ENCODE results near the gene SLC13A2.
"Not testable (repeated sequence)": the region's sequence is repeated elsewhere in the genome, so short reads cannot be mapped to it uniquely, and the experiment has no call there.

Gene SLC13A2

DNA sequence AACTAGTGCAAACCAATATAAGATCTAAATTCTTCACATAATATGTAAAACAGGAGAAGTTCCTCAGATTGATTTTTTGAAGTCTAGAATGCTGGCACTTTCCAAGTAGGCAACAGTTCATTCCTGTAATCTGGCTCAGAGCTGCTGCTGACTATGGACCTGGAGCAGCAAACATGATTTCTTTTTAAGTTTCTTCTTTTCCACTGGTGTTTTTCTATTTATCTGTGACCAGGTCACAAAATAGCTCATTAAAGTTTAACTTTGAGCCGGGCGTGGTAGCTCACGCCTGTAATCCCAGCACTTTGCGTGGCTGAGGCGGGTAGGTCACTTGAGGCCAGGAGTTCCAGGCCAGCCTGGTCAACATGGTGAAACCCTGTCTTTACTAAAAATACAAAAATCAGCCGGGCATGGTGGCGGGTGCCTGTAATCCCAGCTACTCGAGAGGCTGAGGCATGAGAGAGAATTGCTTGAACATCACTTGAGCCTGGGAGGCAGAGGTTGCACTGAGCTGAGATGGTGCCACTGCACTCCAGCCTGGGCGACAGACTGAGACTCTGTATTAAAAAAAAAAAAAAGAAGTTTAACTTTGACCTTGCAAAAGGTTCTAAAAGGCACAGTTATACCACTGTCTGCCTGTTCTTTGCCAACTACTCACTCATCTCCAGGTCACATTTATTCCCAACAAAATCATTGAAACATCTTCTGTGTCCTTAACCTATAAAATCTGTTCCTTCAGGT, 29.4 kb upstream of the SLC13A2 start:
- Mint-ChIP-seq H3K4me1 (no peaks in the 10 kb centered on the region), H3K27ac (no peak overlapping the region), H3K36me3 (ENCODE audit: low read depth) (no peaks in the 10 kb centered on the region), H3K9me3 (peaks cover 7% of the 10 kb centered on the region), H3K4me3 (no peak overlapping the region), H3K27me3 (ENCODE audit: low read depth) (peaks cover 8% of the 10 kb centered on the region)
- TF ChIP-seq, protein P1, sequence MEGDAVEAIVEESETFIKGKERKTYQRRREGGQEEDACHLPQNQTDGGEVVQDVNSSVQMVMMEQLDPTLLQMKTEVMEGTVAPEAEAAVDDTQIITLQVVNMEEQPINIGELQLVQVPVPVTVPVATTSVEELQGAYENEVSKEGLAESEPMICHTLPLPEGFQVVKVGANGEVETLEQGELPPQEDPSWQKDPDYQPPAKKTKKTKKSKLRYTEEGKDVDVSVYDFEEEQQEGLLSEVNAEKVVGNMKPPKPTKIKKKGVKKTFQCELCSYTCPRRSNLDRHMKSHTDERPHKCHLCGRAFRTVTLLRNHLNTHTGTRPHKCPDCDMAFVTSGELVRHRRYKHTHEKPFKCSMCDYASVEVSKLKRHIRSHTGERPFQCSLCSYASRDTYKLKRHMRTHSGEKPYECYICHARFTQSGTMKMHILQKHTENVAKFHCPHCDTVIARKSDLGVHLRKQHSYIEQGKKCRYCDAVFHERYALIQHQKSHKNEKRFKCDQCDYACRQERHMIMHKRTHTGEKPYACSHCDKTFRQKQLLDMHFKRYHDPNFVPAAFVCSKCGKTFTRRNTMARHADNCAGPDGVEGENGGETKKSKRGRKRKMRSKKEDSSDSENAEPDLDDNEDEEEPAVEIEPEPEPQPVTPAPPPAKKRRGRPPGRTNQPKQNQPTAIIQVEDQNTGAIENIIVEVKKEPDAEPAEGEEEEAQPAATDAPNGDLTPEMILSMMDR (IDR thresholded peaks at IDR 0.05; ENCODE audit: unreplicated experiment in 3 of 3) = no peak

DNA sequence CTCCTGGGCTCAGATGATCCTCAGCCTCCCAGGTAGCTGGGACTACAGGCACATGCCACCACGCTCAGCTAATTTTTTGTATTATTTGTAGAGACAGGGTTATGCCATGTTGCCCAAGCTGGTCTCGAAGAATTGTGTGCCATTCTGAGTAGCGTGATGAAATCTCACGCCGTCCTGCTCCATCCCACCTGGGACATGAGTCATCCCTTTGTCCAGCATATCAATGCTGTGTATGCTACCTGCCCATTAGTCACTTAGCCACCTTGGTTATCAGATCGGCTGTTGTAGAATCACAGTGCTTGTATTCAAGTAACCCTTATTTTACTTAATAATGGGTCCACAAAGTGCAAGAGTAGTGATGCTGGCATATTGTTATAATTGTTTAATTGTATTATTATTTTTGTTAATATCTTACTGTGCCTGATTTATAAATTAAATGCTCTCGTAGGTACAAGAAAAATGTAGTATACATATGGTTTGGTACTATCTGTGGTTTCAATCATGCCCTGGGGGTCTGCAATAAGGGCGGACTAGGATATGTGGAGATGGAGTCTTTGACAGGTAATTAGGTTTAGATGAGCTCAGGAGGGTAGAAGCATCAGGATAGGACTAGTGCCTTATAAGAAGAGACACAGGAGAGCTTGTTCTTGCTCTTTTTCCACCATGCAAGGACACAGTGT, 26.6 kb upstream of the SLC13A2 start:
- Mint-ChIP-seq H3K36me3 (ENCODE audit: low read depth) (no peaks in the 10 kb centered on the region), H3K27me3 (ENCODE audit: low read depth) (peaks cover 9% of the 10 kb centered on the region), H3K4me1 (no peaks in the 10 kb centered on the region), H3K9me3 (peaks cover 15% of the 10 kb centered on the region), H3K4me3 (no peak overlapping the region), H3K27ac (no peak overlapping the region)
- TF ChIP-seq, protein P1 (IDR thresholded peaks at IDR 0.05; ENCODE audit: unreplicated experiment in 3 of 3) = no peak

DNA sequence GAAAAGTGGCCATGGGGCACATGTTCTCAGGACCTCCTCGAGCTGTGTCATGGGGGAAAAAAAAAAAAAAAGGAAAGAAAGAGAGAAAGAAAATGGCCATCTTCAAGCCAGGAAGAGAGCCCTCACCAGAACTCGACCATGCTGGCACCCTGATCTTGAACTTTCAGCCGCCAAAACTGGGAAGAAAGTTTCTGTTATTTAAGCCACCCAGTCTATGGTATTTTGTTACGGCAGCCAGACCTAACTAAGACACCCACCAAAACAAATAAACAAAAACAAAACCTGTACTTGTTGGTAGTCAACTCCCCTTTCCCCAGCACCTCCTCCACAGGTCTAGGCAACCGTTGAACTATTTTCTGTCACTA, 26.1 kb upstream of the SLC13A2 start:
- TF ChIP-seq, protein P1 (IDR thresholded peaks at IDR 0.05; ENCODE audit: unreplicated experiment in 3 of 3) = no peak
- H3K4me3 Mint-ChIP-seq = no peak overlapping the region
- H3K27ac Mint-ChIP-seq = no peak overlapping the region
- no peaks in the 10 kb centered on the region for H3K36me3 Mint-ChIP-seq (ENCODE audit: low read depth)
- H3K27me3 Mint-ChIP-seq (ENCODE audit: low read depth) = peaks cover 9% of the 10 kb centered on the region
- H3K4me1 Mint-ChIP-seq = no peaks in the 10 kb centered on the region
- H3K9me3 Mint-ChIP-seq = peaks cover 17% of the 10 kb centered on the region

DNA sequence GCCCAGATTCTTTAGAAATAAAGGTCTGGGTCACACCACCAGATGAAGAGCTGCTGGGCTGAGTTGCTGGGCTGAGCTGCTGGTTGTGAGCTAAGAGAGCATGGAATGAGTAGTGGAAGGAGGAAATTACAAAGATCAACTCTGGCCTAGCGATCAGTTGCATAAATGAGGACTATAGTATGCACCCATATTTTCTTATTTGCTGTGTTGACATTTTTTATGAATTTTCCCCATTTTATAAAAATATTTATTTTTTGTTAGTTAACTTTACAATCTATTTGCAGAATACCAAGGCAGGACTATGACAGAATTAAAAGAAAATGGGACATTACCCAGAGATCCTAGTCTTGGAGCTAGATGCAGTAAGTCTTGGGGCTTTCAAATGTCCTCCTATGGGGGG, 23.6 kb upstream of the SLC13A2 start:
- Mint-ChIP-seq H3K4me3 (no peak overlapping the region), H3K27me3 (ENCODE audit: low read depth) (peaks cover 9% of the 10 kb centered on the region), H3K4me1 (no peaks in the 10 kb centered on the region), H3K9me3 (peaks cover 23% of the 10 kb centered on the region), H3K27ac (no peak overlapping the region), H3K36me3 (ENCODE audit: low read depth) (no peaks in the 10 kb centered on the region)
- TF ChIP-seq, protein P1 (IDR thresholded peaks at IDR 0.05; ENCODE audit: unreplicated experiment in 3 of 3) = no peak

DNA sequence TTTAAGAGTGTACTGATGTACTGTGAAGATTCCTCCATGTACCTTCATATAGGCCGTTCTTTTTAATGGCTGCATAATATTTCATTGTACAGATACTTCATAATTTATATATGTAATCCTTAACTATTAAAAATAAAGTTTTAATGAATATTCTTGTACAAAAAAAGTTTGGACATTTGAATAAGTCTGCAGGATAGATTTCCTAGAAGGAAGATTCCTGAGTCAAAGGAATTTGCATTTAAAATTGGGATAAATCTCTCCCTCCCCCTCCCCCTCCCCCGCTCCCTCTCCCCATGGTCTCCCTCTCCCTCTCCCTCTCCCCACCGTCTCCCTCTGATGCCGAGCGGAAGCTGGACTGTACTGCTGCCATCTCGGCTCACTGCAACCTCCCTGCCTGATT, 15.6 kb upstream of the SLC13A2 start:
- H3K9me3 Mint-ChIP-seq = peaks cover 8% of the 10 kb centered on the region
- no peaks in the 10 kb centered on the region for H3K4me1 Mint-ChIP-seq
- H3K27me3 Mint-ChIP-seq (ENCODE audit: low read depth) = peaks cover 12% of the 10 kb centered on the region
- H3K27ac Mint-ChIP-seq = no peak overlapping the region
- TF ChIP-seq, protein P1 (IDR thresholded peaks at IDR 0.05; ENCODE audit: unreplicated experiment in 3 of 3) = no peak
- H3K36me3 Mint-ChIP-seq (ENCODE audit: low read depth) = peaks cover 4% of the 10 kb centered on the region
- no peak overlapping the region for H3K4me3 Mint-ChIP-seq

DNA sequence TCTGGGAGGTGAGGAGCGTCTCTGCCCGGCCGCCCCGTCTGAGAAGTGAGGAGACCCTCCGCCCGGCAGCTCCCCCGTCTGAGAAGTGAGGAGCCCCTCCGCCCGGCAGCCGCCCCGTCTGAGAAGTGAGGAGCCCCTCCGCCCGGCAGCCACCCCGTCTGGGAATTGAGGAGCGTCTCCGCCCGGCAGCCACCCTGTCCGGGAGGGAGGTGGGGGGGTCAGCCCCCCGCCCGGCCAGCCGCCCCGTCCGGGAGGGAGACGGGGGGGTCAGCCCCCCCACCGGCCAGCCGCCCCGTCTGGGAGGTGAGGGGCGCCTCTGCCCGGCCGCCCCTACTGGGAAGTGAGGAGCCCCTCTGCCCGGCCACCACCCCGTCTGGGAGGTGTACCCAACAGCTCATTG, 14.6 kb upstream of the SLC13A2 start:
- H3K27ac Mint-ChIP-seq; H3K4me3 Mint-ChIP-seq; H3K4me1 Mint-ChIP-seq; H3K36me3 Mint-ChIP-seq (ENCODE audit: low read depth); H3K9me3 Mint-ChIP-seq: not testable (repeated sequence)
- peaks cover 22% of the 10 kb centered on the region for H3K27me3 Mint-ChIP-seq (ENCODE audit: low read depth)
